GM23338 (cell line): ENCODE data around the gene MAD1L1. TPM values are rescaled to one million over a fixed set of nuclear protein-coding genes. Genes with fewer than 3 reads are reported as not detected.

Experiments
- ATAC-seq: fragments of 200-7000 bp; cut with Tn5 transposase; 3 replicates; pipeline ENCODE4 v1.9.1; 2020
- DNase-seq: peaks from one replicate; pipeline ENCODE4 v3.0.0-alpha.2; 2015; ENCODE audit warnings: low spot score
- H2AFZ ChIP-seq: fragments of 200-600 bp; sonication (generic); 2 replicates; pipeline ENCODE4 v1.8.0; 2016; ENCODE audit warnings: antibody characterized with exemption, mild to moderate bottlenecking, moderate library complexity
- H3F3A ChIP-seq: fragments of 200-600 bp; sonication (generic); replicated peaks from 2 replicates; pipeline ENCODE4 v1.8.0; 2017; ENCODE audit warnings: antibody characterized with exemption, mixed run types, low read depth
- H3K27ac ChIP-seq: fragments of 200-600 bp; sonication (generic); 2 replicates; pipeline ENCODE4 v1.6.1; 2016; ENCODE audit warnings: low read depth
- H3K27me3 ChIP-seq: fragments of 200-600 bp; sonication (generic); 2 replicates; pipeline ENCODE4 v1.8.0; 2016; ENCODE audit warnings: mild to moderate bottlenecking, mixed run types, moderate library complexity; ENCODE audit not compliant: insufficient read depth
- H3K36me3 ChIP-seq: fragments of 200-600 bp; sonication (generic); 2 replicates; pipeline ENCODE4 v1.8.0; 2016; ENCODE audit warnings: mild to moderate bottlenecking; ENCODE audit not compliant: insufficient read depth
- H3K4me1 ChIP-seq: fragments of 200-600 bp; sonication (generic); 2 replicates; pipeline ENCODE4 v1.8.0; 2016; ENCODE audit warnings: mild to moderate bottlenecking, moderate library complexity; ENCODE audit not compliant: insufficient read depth
- H3K4me2 ChIP-seq: fragments of 200-600 bp; sonication (generic); 2 replicates; pipeline ENCODE4 v1.7.1; 2017; ENCODE audit warnings: mixed run types
- H3K4me3 ChIP-seq: fragments of 200-600 bp; sonication (generic); 2 replicates; pipeline ENCODE4 v1.6.1; 2016; ENCODE audit warnings: mixed run types
- H3K79me2 ChIP-seq: fragments of 200-600 bp; sonication (generic); replicated peaks from 2 replicates; pipeline ENCODE4 v1.8.0; 2017; ENCODE audit warnings: mild to moderate bottlenecking; ENCODE audit not compliant: insufficient read depth
- H3K9me2 ChIP-seq: fragments of 200-600 bp; sonication (generic); 2 replicates; pipeline ENCODE4 v1.8.0; 2017; ENCODE audit not compliant: insufficient read depth
- H4K20me1 ChIP-seq: fragments of 200-600 bp; sonication (generic); replicated peaks from 2 replicates; pipeline ENCODE4 v1.8.0; 2017; ENCODE audit warnings: mild to moderate bottlenecking; ENCODE audit not compliant: insufficient read depth
- H3K27ac Mint-ChIP-seq: 2 replicates; pipeline ENCODE4 v1.8.0; 2020; ENCODE audit warnings: inconsistent platforms, mild to moderate bottlenecking, moderate library complexity, mixed read lengths
- H3K27me3 Mint-ChIP-seq: 3 replicates; pipeline ENCODE4 v1.8.0; 2022; ENCODE audit warnings: low read depth, mild to moderate bottlenecking, moderate library complexity, mixed read lengths, inconsistent platforms; ENCODE audit not compliant: insufficient read depth, poor library complexity
- H3K36me3 Mint-ChIP-seq: 3 replicates; pipeline ENCODE4 v1.8.0; 2021; ENCODE audit warnings: low read depth, mild to moderate bottlenecking, inconsistent platforms, moderate library complexity, mixed read lengths
- H3K4me1 Mint-ChIP-seq: 3 replicates; pipeline ENCODE4 v1.8.0; 2020; ENCODE audit warnings: mild to moderate bottlenecking, inconsistent platforms, mixed read lengths
- H3K4me3 Mint-ChIP-seq: 3 replicates; pipeline ENCODE4 v1.8.0; 2021; ENCODE audit warnings: moderate library complexity, mild to moderate bottlenecking, inconsistent platforms, mixed read lengths
- H3K9me3 Mint-ChIP-seq: 3 replicates; pipeline ENCODE4 v1.8.0; 2020; ENCODE audit warnings: moderate library complexity, mild to moderate bottlenecking, inconsistent platforms, mixed read lengths
- CREB1 ChIP-seq: fragments of 250-450 bp; sonication (Bioruptor Pico); IDR thresholded peaks from 2 replicates; pipeline ENCODE4 v1.5.0; 2020; ENCODE audit warnings: low read depth, mild to moderate bottlenecking, moderate library complexity
- EZH2 ChIP-seq: fragments of 200-600 bp; sonication (generic); IDR thresholded peaks from one replicate; pipeline ENCODE4 v1.8.0; 2017; ENCODE audit warnings: antibody characterized with exemption, mild to moderate bottlenecking, low read depth; ENCODE audit not compliant: unreplicated experiment
- EZH2phosphoT487 ChIP-seq: fragments of 200-600 bp; sonication (generic); IDR thresholded peaks from one replicate; pipeline ENCODE4 v1.8.1; 2018; ENCODE audit warnings: antibody characterized with exemption; ENCODE audit not compliant: unreplicated experiment
- JUNB ChIP-seq: IDR thresholded peaks from one replicate; pipeline ENCODE4 v1.6.1; 2016; ENCODE audit warnings: antibody characterized with exemption; ENCODE audit not compliant: unreplicated experiment
- NANOG ChIP-seq: IDR thresholded peaks from 2 replicates; pipeline ENCODE4 v1.6.1; 2016; ENCODE audit warnings: antibody characterized with exemption, borderline replicate concordance
- STAT1 ChIP-seq: IDR thresholded peaks from one replicate; pipeline ENCODE4 v1.6.1; 2016; ENCODE audit warnings: antibody characterized with exemption; ENCODE audit not compliant: unreplicated experiment
- ZNF114 ChIP-seq: fragments of 250-450 bp; sonication (Bioruptor Pico); IDR thresholded peaks from 2 replicates; pipeline ENCODE4 v1.5.0; 2020; ENCODE audit warnings: mild to moderate bottlenecking, moderate library complexity
- ZNF331 ChIP-seq: fragments of 250-450 bp; sonication (Bioruptor Pico); IDR thresholded peaks from 2 replicates; pipeline ENCODE4 v1.5.0; 2020; ENCODE audit warnings: low read depth, mild to moderate bottlenecking, moderate library complexity
- polyA plus RNA-seq: library from polyadenylated mRNA; unstranded; fragments of >200 nt; fragmentation: Nextera tagmentation; extraction: Ambion mirVana; gene quantifications from 2 replicates; pipeline ENCODE4 v1.2.1, GENCODE V29; 2016
- total RNA-seq: library from RNA; depleted of rRNA; stranded (reverse); fragments of >200 nt; shearing (Covaris generic); gene quantifications from 2 replicates; pipeline ENCODE4 v1.2.3, GENCODE V29; 2014
- TF ChIP-seq, protein P1 (sequence below): IDR thresholded peaks from one replicate; pipeline ENCODE4 v1.6.1; 2018; ENCODE audit warnings: antibody characterized with exemption; ENCODE audit not compliant: unreplicated experiment
- TF ChIP-seq, protein P2 (sequence below), 2 experiments: fragments of 200-600 bp in 1 of 2; sonication (generic) in 1 of 2; conservative IDR thresholded peaks; 2 replicates each; pipeline versions ENCODE4 v1.5.1 to v1.6.1; 2016 to 2017; ENCODE audit warnings: antibody characterized with exemption in 2 of 2, low read depth in 2 of 2, mild to moderate bottlenecking in 2 of 2, moderate library complexity in 1 of 2

The MAD1L1 gene
- total and polyA plus RNA-seq, 2 experiments from 2014 or later = 40.3 to 59.3 TPM

DNA sequence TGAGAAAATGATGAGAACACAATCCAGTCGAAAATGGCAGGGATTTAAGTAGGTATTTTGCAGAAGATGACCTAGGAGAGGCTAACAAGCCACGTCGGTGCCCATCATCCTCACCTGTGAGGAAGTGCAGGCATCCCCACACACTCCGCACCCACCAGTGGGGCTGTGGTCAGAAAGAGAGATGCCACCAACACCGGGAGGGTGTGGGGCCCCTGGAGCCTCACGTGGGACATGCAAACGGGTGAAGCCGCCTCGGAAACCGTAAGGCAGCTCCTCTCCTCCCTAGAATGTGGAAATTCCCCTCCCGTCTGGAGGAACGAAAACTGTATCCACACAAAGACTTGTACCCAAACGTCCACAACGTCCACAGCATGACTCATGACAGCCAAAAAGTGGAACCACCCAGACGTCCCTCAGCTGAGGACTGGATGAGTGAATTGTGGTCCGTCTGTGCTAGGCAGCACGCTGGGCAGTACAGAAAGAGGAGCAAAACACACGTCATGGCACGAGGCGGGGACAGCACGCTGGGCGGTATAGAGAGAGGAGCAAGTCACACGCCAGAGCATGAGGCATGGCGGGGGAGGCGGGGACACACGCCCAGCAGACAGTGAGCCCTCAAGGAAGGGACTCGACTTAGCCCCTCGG lies 316.7 kb downstream of the MAD1L1 start:
- no peak for ATAC-seq

DNA sequence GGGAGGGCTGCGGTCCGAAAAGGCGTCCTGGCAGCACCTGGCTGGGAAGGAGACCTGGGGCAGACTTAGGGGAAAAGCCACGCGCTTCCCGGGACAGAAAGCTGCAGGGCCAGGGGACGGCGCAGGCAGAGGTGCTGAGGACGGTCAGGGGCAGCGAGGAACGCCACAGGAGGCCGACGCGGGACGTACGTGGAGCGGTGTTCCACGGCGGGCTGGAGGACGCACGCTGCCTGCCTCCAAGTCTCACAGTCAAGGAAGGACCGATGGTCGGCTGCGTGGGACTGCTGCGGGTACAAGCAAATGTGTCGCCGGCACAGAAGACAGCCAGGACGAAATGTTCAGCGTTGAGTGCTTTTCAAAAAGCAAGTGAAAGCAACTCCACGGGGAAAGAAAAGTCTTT lies 317.4 kb downstream of the MAD1L1 start:
- H3K27me3 ChIP-seq = no peaks in the 10 kb centered on the region
- Mint-ChIP-seq H3K27ac (no peak overlapping the region), H3K27me3 (peaks cover 6% of the 10 kb centered on the region), H3K36me3 (no peaks in the 10 kb centered on the region), H3K4me3 (no peak overlapping the region), H3K4me1 (peaks cover 7% of the 10 kb centered on the region), H3K9me3 (no peaks in the 10 kb centered on the region; the same call in 2 of the 3 replicates)
- no peaks in the 10 kb centered on the region for H3K36me3 ChIP-seq
- H3K9me2 ChIP-seq = no peaks in the 10 kb centered on the region
- H2AFZ ChIP-seq = no peak overlapping the region
- H3K4me2 ChIP-seq = no peak overlapping the region
- H3F3A ChIP-seq = no peaks in the 10 kb centered on the region
- H3K4me3 ChIP-seq = no peak overlapping the region
- ATAC-seq (no peak), DNase-seq (no peak)
- H3K79me2 ChIP-seq = no peaks in the 10 kb centered on the region
- H3K27ac ChIP-seq = no peak overlapping the region
- TF ChIP-seq, protein P1, sequence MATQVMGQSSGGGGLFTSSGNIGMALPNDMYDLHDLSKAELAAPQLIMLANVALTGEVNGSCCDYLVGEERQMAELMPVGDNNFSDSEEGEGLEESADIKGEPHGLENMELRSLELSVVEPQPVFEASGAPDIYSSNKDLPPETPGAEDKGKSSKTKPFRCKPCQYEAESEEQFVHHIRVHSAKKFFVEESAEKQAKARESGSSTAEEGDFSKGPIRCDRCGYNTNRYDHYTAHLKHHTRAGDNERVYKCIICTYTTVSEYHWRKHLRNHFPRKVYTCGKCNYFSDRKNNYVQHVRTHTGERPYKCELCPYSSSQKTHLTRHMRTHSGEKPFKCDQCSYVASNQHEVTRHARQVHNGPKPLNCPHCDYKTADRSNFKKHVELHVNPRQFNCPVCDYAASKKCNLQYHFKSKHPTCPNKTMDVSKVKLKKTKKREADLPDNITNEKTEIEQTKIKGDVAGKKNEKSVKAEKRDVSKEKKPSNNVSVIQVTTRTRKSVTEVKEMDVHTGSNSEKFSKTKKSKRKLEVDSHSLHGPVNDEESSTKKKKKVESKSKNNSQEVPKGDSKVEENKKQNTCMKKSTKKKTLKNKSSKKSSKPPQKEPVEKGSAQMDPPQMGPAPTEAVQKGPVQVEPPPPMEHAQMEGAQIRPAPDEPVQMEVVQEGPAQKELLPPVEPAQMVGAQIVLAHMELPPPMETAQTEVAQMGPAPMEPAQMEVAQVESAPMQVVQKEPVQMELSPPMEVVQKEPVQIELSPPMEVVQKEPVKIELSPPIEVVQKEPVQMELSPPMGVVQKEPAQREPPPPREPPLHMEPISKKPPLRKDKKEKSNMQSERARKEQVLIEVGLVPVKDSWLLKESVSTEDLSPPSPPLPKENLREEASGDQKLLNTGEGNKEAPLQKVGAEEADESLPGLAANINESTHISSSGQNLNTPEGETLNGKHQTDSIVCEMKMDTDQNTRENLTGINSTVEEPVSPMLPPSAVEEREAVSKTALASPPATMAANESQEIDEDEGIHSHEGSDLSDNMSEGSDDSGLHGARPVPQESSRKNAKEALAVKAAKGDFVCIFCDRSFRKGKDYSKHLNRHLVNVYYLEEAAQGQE = no peak
- TF ChIP-seq EZH2phosphoT487 (no peak), ZNF114 (CRISPR knock-in tag) (no peak), JUNB (no peak), ZNF331 (CRISPR knock-in tag) (no peak), STAT1 (no peak), CREB1 (CRISPR knock-in tag) (no peak), EZH2 (no peak), NANOG (no peak)
- TF ChIP-seq, protein P2, sequence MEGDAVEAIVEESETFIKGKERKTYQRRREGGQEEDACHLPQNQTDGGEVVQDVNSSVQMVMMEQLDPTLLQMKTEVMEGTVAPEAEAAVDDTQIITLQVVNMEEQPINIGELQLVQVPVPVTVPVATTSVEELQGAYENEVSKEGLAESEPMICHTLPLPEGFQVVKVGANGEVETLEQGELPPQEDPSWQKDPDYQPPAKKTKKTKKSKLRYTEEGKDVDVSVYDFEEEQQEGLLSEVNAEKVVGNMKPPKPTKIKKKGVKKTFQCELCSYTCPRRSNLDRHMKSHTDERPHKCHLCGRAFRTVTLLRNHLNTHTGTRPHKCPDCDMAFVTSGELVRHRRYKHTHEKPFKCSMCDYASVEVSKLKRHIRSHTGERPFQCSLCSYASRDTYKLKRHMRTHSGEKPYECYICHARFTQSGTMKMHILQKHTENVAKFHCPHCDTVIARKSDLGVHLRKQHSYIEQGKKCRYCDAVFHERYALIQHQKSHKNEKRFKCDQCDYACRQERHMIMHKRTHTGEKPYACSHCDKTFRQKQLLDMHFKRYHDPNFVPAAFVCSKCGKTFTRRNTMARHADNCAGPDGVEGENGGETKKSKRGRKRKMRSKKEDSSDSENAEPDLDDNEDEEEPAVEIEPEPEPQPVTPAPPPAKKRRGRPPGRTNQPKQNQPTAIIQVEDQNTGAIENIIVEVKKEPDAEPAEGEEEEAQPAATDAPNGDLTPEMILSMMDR (conservative IDR thresholded peaks at IDR 0.05; ENCODE audit: low read depth in 2 of 2) = no peak
- no peaks in the 10 kb centered on the region for H4K20me1 ChIP-seq
- H3K4me1 ChIP-seq = no peaks in the 10 kb centered on the region

More for the DNA sequence above, 316.7 kb downstream of the MAD1L1 start:
- peak overlapping the region; percentile 21; the same call in 1 of the 2 replicates for H3K27ac Mint-ChIP-seq
- Histone ChIP-seq H3K4me3 (no peak overlapping the region), H3K4me2 (no peak overlapping the region), H3K27me3 (no peaks in the 10 kb centered on the region), H3K27ac (no peak overlapping the region), H2AFZ (no peak overlapping the region), H3K36me3 (no peaks in the 10 kb centered on the region), H3K79me2 (no peaks in the 10 kb centered on the region), H3K9me2 (no peaks in the 10 kb centered on the region), H3F3A (no peaks in the 10 kb centered on the region), H4K20me1 (no peaks in the 10 kb centered on the region), H3K4me1 (no peaks in the 10 kb centered on the region)
- no peaks in the 10 kb centered on the region; the same call in 2 of the 3 replicates for H3K9me3 Mint-ChIP-seq
- H3K4me1 Mint-ChIP-seq = peaks cover 7% of the 10 kb centered on the region
- no peak for DNase-seq
- peaks cover 4% of the 10 kb centered on the region for H3K27me3 Mint-ChIP-seq
- H3K36me3 Mint-ChIP-seq = no peaks in the 10 kb centered on the region
- no peak overlapping the region for H3K4me3 Mint-ChIP-seq
- no peak for TF ChIP-seq CREB1 (CRISPR knock-in tag)
- TF ChIP-seq, protein P2 (conservative IDR thresholded peaks at IDR 0.05; ENCODE audit: low read depth in 2 of 2) = no peak
- TF ChIP-seq NANOG = no peak
- TF ChIP-seq JUNB = no peak
- no peak for TF ChIP-seq ZNF114 (CRISPR knock-in tag)
